ENCODE results near the gene PTPRN2.

PTPRN2 gene

DNA sequence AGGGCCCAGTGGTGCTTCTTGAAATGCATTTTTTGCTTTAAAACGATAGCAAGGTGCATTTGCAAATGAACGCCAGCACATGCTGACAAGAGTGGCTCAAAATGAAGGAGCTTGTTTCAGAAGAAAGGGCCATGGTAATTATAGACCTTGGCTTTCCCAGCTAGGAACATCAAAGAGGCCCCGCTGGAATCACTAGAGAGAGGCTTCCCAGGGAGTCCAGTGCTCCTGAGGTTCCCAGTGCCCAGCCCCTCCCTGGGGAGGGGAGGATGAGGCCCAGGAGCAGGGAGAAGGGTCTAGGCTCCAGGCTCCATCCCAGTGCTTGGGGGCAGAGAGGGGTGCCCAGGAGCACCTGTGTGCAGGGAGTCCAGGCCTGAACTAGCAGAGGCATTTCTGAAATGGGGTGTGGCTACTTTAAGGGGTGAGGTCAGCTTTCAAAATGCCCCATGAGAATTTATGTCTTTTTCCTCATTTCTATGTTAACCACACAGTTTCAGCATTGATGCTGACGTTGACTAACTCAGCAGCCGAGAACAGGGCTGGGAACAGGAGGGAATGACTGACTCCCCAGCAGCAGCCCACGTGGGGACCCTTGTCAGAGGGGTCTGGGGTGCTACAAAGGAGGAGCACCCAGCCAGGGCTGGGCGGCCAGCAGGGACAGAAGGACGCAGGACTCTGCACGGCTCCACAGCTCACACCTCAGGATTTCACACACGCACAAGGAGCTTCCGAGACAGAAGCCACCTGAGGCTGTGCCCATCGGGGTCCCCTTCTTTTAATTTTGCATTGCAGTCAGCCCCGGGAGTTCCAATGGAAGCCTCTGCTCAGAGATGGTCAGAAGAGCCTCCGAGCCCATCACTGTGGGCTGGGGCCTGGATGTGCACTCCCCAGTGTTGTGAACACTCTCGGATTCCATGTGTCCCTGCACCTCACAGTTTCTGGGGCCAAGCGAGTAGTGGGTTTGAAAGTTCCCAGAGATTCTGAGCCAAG, 570.2 kb downstream of the PTPRN2 start:
- no peak for FAIRE-seq

DNA sequence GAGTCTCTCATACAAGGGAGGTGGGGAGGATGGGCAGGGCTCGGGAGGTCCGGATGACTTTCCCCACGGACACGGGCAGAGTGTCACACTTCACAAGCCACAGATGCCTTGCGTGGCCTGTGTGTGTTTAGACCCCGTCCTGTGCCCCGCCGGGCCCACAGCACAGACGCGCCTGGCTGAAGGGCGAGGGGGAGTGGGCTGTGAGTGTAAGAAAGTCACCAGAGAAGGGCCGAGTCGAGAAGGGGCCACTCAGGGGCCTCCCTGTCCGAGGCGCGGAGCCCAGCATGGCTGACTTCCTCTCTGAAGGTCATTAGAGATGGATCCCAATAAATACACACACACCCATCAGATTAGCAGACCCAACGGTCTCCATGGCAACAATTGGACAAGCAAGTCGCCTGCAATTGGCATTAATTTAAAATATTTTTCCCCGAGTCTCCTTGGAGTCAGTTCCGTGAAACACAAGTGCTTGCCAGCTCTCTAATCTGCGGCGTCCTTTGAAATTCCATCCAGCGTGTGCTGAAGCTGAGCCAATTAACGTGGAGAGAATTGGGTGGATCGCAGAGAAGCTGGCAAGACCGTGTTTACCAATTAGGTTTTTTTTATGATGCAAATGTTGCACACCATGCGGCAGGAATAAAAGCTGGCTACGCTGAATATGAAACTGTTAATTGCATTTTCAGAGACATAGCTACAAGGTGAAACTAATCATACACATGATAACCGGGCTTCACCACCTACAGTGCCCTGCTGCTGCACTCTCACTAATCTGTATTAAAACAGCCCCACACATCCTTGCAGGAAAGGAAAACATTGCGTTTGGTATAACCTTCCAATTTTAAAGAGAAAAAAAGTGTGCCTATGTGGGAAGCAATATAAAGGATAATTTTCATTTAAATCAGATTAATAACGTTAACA, 571.2 kb downstream of the PTPRN2 start:
- FAIRE-seq = peak; percentile 95

DNA sequence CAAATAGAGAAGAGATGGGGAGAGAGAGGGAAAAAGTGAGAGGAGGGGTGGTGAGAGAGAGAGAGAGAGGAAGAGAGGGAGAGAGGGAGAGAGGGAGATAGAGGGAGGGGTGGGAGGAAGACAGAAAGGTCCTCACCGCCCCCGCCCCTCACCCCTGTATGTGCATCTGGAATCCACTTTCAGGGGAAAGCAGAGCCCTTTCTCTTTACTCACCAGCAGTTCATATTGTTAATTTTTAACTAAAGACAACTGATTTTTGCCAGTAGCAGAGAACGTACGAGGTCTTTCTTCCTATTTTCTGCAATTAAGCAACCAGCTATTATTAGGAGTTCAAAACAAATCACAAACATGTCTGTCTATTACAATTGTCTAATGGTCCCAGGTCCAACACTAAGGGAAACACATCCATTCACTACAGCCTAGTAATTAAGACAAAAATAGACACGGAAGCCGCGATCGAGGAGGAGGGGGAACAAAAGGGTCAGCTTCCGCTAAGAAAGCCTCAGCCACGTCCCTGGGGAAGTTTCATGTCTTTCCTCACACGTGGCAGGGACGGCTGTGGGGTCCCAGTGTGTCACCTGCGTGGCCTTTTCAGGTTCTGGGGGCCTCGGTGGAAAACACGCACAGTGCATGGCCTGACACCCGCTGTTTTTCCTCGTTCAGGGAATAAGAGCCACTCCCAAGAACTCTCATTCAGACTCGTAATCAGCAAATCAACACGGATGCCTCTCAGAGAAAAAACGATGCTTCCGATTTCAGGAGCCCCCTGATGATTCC, 572.0 kb downstream of the PTPRN2 start:
- FAIRE-seq = peak; percentile 89

DNA sequence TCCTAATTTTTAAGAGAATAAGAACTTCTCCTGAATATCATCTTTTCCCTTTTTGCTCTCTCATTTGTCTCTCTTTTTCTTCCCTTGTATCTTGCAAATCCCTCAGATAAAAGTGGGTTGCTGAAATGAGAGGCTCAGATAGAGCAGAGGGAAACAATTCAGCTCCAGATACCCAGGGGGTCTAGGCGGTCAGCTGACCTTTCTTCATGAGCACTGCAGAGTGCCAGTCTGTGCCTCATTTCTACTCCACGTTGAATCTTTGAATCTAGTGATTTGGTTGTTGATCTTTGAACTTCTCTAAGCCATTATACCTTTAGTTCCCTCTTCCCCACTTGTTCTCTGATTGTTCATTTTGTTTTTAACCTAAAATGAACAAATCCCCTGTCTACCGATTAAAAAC, 572.6 kb downstream of the PTPRN2 start:
- FAIRE-seq = peak; percentile 51

DNA sequence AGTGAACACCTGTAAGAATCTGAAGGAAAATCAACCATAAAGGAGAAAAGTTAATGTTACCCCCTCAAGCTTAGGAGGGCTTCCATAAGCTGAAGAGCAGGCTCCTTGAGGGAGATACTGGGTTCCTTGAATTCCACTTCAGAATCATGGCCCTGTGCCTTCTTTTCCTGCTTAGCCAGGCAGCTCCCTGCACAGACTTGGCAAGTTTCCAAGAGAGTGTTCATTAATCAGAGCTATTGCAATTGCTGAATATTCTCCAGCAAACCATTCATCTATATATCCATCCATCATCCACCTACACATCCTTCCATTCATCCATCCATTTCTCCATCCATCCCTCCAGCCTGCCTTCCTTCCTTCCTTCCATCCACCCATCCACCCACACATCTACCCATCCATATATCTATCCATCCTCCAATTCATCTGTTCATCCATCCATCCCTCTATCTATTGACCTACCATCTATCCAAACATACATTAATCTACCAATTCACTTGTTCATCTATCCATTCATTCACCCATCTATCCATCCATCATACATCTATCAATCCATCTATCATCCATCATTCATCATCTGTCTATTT, 574.4 kb downstream of the PTPRN2 start:
- no peak for FAIRE-seq

DNA sequence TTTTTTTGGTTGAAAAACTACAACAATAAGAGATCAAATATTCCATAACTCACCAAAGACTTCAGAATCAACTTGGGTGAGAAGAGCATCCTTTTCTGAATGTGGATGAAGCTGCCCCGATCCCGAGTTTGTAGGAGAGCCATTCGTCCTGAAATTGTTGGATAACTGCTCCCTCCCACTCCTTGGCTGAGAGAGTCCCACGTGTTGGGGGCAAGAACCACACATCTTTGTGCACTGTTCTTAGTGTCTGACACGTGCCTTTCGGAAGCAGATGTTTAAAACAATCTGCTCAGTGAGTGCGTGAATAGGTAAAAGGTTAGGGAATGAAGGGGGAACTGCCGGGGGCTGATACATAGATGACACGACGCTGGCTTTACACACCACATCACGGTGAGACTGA, 575.7 kb downstream of the PTPRN2 start:
- no peak for FAIRE-seq

DNA sequence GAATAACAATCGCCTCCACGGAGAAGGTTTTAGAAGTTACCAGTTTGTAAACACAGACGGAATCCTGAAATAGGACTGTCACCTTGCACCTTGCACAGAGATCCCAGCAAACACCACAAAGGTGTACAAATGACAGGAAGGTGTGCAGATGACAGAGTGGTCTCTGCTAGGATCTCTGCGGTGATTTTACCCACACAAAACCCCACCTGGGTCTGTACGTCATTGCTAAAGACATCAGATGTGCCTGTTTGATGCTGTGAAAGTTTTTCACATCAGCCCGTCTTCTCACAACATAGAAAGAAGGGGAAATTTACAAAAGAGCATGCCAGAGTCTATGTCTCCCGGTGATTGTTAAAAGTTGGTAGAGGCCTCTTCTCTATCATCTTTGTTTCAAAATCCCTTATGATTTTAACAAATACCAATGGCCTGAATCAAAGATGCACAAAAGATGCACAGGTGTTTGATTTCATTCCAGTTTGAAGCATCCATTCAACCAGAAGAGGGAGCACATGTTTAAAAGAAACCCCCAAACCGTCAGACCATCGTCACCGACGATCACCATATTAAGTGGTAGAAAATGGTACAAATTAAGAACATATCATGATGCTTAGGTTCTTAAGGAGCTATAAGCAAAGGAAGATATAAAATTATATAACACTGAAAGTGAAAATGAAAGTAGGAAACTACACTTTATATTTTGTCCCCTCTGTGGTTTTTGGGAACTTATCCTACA, 576.5 kb downstream of the PTPRN2 start:
- no peak for FAIRE-seq

DNA sequence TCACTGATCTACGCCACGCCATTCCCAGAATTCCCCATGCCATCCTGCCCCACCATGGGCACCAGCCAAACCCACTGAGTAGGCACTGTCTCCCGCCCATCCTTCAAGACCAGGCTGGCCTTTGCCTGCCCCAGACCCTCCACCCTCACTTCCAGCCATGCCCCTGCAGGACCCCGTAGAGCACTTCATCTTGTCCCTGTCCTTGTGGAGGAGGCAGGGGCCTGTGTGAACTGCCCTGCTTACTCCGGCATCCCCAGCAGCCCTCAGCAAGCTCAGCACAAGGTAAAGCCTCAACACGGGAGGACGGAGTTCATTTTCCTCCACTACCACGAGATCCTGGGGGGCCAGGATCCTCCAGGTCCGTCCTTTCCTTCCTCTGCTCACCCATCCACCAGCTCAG, 577.7 kb downstream of the PTPRN2 start:
- FAIRE-seq = no peak

DNA sequence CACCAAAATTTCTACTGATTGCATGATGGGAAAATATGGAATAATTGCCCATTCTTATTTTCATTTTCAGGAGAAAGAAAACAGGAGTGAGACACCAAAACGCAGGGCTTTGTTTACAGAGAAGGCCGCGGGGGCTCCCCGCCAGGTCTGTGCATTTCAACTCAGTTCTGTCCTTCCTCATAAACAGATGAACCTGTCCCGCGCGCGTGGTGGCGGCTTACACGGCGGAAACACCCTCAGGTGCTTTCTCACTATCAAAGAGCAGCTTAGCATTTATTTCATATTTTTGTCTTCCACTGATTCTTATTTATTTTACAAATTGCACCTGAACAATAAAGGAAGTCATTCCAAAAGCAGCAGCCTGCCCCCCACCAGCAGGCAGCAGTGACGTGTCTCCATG, 579.4 kb downstream of the PTPRN2 start:
- FAIRE-seq = no peak

DNA sequence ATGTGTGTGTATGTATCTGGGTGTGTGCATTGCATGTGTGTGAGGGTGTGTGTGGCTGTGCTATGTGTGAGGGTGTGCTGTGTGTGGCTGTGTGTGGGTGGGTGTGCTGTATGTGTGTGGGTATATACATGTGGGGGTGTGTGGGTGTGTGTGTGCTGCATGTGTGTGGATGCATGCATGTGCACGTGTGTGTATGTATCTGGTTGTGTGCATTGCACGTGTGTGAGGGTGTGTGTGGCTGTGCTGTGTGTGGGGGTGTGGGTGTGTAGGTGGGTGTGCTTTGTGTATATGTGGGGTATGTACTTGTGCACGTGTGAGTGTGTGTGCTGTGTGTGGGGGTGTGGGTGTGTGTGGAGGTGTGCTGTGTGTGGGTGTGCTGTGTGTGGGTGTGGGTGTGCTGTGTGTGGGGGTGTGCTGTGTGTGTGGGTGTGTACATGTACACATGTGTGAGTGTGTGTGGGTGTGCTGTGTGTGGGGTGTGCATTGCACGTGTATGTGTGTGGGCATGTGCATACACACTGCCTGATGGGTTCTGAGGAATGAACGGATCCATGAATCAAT, 579.8 kb downstream of the PTPRN2 start:
- FAIRE-seq = no peak

DNA sequence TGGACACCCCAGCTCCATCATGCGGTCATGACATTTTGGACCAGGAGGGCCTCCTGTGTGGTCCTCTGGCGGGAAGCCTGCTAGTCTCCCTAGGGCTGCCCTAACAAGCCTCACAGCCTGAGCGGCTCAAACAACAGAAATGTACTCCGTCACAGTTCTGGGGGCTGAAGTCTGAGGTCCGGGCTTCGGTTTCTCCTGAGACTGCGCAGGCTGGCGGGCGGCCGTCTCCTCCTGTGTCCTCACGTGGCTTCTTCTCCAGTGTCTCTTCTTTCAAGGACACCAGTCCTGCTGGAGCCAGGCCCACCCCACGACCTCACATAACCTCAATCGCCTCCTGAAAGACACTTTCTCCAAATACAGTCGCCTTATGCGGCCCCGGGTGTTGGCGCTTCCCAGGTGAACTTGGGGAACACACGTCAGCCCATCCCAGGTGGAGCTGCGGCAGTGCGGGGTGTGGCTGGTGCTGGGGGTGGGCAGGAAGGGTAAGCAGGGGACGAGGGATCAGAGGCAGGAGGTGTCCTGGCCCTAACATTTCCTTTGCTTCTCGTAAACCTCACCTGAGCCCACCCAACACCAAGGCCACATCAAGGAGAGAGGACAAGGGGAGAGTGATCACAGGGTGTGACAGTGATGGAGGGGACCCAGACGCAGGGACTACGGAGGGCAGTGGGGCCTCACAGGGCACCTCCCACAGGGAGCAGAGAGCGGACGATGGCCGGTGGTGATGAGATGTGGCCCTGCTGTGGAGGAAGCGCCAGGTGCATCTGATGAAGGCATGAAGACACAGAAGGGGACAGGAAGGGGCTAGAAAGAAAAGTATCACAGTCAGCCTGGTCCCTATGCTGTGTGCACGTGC, 580.6 kb downstream of the PTPRN2 start:
- no peak for FAIRE-seq

DNA sequence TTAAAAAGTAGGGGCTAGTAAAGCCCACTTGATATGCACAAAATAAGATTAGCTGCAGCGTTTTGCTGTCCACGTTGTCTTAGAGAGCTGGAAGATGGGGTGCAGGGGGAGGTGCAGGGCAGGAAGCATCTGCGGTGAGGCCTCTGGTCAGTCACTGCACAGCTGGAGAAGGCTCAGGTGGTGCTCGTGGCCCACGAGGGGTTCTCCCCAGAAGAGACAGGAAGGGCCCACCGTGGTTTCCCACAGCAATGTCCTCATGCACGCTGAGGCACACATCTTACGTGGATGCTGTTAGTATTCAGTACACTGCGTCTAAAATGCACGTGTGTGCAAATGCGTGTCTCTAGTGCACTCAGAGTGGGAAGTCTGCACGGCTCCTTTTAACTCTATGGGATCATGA, 582.1 kb downstream of the PTPRN2 start:
- FAIRE-seq = no peak

DNA sequence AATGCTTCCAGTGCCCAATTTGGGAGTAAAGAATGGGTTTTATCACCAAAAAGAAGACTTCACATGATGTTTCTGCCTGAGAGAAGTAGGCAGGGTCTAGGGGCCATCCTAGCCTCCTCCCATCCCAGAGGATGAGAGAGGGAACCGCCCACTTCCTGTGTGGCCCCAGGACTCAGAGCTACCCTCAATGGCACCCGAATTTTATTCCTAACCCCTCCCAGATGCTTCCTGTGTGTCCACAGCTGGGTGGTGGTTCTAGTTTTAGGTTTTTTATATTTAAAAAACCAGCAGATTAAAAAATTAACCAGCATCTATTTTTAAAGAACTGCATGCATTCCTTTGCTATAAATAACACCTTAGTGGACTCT, 583.5 kb downstream of the PTPRN2 start:
- FAIRE-seq = no peak

DNA sequence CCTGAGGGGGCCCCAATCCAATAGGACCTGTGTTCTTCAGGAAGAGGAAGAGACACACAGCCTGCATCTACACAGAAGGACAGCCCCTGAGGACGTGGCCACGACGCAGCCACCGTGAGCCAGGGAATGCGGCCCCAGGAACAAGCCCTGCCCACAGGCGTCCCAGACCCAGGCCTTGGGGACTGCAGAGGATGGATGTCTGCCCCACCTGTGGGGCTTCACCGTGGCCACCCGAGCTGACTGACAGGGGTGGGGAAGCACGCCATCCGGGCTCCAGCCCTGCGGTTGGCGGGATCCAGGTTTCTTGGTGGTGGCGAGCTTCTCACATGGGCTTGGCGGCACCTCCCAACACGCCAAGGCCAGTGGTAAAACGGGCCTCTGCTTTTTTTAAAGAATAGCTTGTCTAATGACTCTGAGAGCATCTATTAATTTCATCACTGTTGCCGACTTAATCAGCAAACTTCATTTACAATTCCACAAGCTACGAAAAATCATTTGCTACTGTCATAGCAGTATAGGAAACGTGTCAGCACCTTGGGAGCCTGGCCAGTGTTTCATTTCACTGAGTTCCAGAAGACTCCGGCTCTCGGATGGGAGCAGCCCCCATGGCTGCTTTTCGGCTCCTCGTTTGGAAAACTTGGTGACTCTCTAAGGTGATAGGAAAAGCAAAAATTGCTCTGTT, 584.0 kb downstream of the PTPRN2 start:
- FAIRE-seq = no peak

DNA sequence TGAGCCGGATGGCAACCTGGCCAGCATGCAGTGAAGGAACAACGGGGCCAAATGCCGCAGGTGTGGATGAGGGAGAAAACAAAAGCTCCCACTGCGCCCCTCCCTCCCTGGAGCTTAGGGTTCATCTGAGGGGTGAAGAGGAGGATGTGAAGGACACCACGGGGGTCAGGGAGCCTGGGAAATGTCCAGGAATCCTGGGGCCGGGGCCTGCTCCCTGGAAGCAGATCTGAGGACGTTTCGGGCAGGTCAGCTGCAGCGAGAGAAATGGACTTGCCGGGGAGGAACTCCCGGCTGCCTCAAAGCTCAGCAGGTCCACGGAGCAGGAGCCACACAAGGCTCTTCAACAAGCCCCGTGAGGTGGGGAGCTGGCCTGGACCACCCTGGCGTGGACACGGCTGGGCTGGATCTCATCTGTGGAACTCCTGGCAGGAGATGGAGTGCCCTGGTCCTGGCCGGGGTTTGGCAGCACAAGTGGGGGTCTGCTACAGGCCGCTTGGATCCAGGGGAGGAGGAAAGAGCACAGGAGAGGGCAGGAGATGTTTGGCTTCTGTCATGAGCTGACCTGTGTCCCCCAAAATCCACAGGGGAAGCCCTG, 585.0 kb downstream of the PTPRN2 start:
- FAIRE-seq = no peak

DNA sequence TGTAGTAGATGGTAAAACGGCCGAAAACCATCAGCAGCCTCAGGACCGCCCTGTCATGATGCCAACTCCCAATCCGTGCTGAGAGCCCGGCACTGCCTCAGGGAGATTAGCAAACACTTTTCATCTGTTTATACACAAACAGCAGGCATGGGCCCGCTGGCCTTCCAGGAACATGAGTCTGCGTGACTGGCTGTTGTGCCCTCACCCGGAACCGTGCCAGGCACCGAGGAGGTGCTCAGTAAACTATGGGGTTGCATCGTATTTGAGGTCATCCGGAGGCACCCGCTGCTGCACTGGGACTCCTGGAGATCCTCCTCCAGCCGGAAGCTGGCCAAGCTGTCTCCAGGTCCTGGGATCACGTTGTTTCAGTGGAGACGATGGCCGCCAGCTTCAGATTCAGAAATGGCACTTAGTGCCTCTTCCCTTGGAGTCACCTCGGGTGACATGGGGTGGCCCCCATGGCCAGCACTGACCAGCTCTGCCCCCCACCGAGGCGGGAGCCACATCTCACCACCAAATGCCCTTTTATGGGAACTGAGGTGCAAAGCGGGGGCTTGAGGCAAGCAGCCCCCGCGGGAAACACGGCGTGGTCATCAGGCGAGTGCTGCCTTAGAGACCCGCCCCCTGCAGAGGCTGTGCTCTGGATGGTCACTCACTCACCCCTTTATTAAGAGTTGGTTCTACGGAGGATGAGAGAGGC, 585.9 kb downstream of the PTPRN2 start:
- no peak for FAIRE-seq

DNA sequence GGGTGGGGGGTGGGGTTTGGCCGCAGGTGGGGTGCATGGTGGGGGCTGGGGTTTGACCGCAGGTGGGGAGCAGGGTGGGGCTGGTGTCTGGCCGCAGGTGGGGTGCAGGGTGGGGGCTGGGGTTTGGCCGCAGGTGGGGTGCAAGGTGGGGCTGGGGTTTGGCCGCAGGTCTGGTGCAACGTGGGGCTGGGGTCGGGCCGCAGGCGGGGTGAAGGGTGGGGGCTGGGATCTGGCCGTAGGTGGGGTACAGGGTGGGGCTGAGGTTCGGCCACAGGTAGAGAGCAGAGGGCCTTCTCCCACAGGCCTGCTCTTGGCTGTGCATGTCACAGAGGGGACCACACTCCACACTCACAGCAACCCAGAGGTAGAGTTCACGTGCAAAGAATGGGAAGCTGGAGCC, 586.6 kb downstream of the PTPRN2 start:
- FAIRE-seq = no peak

DNA sequence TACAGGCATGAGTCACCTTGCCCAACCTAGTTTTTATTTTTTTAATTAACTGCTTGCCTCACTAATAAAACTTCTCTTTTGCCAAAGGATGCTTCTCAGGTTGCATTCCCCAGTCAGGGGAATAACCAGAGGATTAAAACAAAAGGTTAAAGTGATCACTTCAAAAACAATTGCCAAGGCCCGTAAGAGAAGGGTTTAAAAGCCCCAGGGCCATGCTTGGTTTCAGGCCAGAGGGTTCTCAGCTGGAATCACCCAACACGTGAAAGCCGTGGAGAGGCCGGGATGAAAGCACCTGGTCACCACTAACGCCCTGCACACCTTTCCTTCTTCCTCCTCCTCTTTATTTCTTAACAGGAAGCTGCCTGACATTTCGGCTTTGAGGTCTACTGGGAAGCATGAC, 587.5 kb downstream of the PTPRN2 start:
- FAIRE-seq = no peak

Data from islet of Langerhans (tissue), 1 donor.